C4-2B (cell line): ENCODE measurements around the gene SMU1.
A peak's percentile ranks its signal among the peaks of the same experiment; 100 is the strongest.

ENCODE experiments used
- H3K27ac ChIP-seq: fragments of 450-650 bp; 2 replicates; pipeline ENCODE4 v1.5.1; 2017
- ZFX ChIP-seq: fragments of 450-650 bp; IDR thresholded peaks from 2 replicates; pipeline ENCODE4 v1.6.1; 2017
- TF ChIP-seq, protein P1 (sequence below): fragments of 450-650 bp; conservative IDR thresholded peaks from 2 replicates; pipeline ENCODE4 v1.5.1; 2017; ENCODE audit warnings: mild to moderate bottlenecking

The SMU1 gene

DNA sequence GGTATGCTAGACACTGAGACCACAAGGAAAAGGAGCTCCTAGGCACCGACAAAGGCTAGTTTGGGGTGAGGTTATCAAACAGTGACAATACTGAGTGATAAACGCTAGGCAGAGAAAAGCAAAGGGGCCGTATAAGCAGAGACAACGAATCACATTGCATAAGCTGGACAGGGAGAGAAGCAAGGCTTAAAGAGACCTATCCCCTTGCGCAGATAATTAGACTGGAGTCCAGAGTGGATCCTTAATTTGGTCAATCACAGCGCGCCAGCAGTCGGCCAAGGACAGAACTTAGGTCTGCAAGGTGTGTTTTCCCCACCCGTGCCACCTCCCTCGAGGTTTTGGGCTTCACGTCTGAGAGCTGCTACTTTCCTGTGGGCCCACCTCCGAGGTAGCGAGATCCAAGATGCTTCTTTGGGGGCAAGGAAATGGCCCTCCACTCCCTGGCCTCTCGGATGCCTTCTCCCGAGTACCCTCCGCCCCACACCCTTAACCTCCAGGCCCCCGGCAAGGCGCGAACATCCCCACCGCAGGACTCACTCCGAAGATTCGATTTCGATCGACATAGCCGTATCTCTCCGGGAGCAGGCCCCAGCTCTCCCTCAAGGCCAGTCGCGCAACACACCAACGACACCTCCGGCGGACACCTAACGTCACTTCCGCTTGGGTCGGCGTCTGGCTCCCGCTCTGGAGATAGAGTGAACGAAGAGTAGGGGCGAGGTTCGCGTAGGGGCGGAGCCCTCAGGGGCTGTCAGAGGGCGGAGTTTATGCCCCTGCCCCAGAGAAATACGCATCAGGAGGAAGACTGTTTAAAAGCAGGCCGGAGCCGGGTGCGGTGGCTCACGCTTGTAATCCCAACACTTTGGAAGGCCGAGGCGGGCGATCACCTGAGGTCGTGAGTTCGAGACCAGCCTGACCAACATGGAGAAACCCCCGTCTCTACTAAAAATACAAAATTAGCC lies at the start of gene SMU1:
TSS of gene SMU1 (minus strand) at position 629 of the 959 bp plus-strand sequence. CDS start at position 563, 66 bp downstream.
- TF ChIP-seq ZFX, result peak; percentile 94
- TF ChIP-seq, protein P1, sequence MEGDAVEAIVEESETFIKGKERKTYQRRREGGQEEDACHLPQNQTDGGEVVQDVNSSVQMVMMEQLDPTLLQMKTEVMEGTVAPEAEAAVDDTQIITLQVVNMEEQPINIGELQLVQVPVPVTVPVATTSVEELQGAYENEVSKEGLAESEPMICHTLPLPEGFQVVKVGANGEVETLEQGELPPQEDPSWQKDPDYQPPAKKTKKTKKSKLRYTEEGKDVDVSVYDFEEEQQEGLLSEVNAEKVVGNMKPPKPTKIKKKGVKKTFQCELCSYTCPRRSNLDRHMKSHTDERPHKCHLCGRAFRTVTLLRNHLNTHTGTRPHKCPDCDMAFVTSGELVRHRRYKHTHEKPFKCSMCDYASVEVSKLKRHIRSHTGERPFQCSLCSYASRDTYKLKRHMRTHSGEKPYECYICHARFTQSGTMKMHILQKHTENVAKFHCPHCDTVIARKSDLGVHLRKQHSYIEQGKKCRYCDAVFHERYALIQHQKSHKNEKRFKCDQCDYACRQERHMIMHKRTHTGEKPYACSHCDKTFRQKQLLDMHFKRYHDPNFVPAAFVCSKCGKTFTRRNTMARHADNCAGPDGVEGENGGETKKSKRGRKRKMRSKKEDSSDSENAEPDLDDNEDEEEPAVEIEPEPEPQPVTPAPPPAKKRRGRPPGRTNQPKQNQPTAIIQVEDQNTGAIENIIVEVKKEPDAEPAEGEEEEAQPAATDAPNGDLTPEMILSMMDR, result no peak
- H3K27ac ChIP-seq, result peak within 1 kb of the TSS; percentile 81

DNA sequence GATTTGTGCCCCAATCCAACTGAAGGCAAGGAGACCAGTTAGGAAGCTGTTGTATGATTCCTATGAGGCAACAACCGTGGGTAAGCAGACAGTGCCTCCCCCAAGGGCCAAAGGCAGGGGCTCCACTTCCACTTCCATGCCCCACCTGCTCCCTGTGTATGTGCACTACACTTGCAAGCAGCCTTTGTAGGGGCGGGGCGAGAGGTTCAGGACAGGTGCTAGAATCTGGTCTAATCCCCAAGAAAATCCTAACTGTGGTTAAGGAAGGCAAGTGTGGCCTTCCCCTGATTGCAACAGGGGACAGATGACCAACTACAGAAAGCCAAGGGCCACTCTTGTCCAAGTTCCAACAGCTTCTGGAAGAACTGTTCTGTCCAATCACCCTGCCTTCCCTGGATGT lies 49.0 kb upstream of the SMU1 start:
- no peak overlapping the region for H3K27ac ChIP-seq
- TF ChIP-seq ZFX, result no peak
- TF ChIP-seq, protein P1, result no peak

DNA sequence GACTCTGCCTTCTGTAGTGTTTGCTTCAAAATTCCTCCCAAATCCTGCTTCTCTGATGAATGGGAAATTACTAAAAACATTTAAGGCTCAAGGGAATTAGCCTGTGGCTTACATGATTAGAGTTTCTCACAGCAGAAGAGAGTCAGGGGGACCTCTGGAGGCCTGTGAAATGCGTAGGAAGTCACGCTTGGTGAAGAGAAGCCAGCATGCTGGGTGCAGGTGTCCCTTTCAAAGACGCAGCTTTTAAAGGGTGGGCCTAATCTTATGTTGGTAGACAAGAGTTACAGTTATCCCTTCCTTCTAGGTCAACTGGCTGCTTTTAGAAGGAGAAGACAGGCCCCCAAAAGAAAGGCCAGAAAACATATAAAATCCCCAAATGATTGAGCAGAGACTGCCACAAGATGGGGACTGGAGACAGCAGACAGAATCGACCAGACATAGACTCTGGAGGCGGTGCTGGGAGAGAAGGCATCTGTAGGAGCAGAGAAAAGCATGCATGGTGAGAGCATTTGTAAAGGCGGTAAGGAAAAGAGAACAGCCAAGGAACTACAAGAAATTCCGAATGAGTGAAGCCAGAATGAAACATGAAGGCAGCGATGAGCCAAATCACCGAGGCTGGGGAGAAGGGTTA lies 48.4 kb upstream of the SMU1 start:
- no peak overlapping the region for H3K27ac ChIP-seq

DNA sequence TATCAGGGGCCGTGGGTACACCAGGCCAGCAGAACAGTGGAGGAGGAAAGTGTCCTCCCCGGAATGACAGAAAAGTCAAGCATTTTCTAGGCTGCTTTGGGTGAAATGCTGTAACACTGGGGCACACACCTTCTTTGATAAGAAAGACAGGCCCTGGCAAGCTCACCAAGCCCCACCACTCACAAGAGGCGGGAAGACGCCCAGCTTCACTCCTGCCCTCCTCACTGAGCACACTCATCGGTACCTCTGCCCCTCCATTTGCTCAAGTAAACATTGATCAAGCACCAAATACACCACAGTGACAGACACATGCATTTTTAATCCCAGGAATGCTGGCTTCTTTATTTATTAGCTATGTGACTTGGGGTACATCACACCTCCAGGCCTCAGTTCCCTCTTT lies 47.6 kb upstream of the SMU1 start:
- TF ChIP-seq, protein P1, result no peak
- no peak for TF ChIP-seq ZFX
- H3K27ac ChIP-seq, result no peak overlapping the region

More for the DNA sequence above, 48.4 kb upstream of the SMU1 start:
- TF ChIP-seq, protein P1, result no peak
- no peak for TF ChIP-seq ZFX

DNA sequence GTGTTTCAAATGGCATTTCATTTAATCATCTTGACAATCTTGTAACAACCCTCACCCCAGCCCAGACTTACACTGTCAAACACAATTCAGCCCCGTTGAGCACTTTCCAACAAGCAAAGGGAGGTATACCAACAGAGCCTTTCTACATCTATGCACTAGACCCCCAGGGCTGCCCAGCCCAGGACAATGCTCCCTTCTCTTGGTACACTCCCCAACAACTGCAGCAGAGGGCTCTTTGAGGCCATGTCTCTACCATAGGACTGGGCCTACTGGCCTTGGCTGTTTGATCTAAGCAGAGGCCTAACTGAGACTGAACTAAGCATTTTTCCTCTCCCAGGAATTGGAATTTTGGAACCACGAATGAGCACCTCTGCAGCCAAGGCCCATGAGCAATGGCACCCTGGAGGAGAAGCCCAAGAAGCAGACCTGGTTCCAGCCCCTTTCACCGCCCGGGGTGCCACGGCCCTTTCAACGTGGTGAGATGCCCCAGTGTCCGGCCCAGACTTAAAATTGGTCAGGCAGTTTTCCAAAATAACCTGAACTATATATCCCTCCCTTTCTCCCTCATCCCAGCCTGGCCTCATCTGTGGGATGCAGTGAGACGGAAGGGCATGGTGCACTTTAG lies 47.0 kb upstream of the SMU1 start:
- H3K27ac ChIP-seq, result no peak overlapping the region
- no peak for TF ChIP-seq ZFX
- TF ChIP-seq, protein P1, result no peak

DNA sequence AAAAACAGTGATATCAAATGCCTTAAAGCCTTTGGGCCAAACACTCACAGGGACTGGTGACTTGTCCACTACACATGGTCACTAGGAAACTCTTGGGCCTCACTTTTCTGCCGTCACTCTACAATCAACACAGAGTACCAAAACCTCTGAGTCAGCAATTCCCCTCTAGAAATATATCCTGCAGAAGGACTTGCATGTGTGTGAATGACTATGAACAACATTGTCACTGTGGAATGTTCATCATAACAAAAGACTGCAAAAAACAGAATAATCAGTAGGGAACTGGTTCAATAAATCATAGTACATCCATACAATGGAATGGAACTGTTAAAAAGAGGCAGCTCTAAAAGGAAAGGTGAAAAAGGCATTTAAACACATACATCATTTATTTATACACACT lies 44.1 kb upstream of the SMU1 start:
- H3K27ac ChIP-seq, result no peak overlapping the region
- TF ChIP-seq, protein P1, result no peak
- no peak for TF ChIP-seq ZFX

DNA sequence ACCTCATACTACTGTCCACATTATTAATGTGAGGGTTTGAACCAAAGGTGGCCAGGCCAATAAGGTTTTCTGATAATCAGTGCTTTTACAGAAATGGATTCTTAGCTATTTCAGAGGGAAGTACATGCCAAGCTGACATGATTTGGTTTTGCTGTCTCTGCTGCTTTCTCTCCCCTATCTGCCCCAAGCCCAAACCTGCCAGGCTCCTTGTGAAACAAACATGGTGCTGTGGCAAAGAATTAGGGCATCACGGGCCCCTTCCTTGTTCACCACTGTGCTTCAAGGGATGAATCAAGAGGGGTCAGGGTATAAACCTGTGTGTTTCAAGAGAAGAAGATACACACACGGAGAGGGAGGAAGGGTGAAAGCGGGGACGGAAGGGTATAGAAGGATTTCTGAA lies 41.3 kb upstream of the SMU1 start:
- no peak overlapping the region for H3K27ac ChIP-seq
- no peak for TF ChIP-seq ZFX
- TF ChIP-seq, protein P1, result no peak
